PC-9 (cell line): ENCODE data around the gene TEAD3.

Experiments used
- EZH2 ChIP-seq: fragments of 200-600 bp; sonication (generic); IDR thresholded peaks from 2 replicates; pipeline ENCODE4 v1.8.0; 2017; ENCODE audit warnings: antibody characterized with exemption, low read depth
- TF ChIP-seq, protein P1 (sequence below): fragments of 200-600 bp; sonication (generic); conservative IDR thresholded peaks from 2 replicates; pipeline ENCODE4 v1.6.1; 2017; ENCODE audit warnings: mixed run types, antibody characterized with exemption, mild to moderate bottlenecking, moderate library complexity

DNA sequence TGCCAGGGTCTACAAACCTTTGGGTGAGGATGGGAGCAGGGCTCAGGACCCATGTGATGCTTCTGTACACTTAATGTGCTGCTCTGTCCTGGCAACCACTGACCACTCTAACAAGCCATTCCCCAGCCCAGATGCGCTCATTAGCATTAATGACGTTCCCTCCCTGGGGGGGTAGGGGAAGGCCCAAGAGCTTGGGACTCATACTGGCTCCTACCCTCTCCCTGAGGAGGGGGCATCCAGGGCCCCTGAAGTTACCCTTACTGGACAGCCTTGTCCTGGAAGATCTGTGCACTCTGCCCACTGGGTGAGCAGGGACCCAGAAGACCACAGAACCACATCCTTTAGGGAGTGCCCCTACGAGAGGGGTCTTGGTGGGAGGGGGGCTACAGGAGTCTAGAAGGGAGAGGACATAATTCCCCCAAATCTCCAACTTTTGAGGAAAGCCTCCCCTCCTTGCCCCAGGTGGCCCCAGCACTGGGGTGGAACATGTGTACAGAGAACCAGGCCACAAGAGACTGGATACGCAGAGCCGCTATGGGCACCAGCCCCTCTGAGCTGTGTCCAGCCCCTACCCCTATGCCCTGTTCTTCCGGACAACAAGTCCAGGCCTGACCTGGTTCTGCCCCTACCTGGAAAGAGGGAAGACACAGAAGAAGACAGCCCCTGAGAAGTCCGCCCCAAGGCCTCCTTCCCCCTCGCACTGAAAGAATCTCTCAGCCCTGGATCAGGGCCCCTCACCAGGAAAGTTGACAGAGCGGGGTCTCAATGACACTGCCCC, 1.4 kb downstream of the TEAD3 start:
- TF ChIP-seq, protein P1, sequence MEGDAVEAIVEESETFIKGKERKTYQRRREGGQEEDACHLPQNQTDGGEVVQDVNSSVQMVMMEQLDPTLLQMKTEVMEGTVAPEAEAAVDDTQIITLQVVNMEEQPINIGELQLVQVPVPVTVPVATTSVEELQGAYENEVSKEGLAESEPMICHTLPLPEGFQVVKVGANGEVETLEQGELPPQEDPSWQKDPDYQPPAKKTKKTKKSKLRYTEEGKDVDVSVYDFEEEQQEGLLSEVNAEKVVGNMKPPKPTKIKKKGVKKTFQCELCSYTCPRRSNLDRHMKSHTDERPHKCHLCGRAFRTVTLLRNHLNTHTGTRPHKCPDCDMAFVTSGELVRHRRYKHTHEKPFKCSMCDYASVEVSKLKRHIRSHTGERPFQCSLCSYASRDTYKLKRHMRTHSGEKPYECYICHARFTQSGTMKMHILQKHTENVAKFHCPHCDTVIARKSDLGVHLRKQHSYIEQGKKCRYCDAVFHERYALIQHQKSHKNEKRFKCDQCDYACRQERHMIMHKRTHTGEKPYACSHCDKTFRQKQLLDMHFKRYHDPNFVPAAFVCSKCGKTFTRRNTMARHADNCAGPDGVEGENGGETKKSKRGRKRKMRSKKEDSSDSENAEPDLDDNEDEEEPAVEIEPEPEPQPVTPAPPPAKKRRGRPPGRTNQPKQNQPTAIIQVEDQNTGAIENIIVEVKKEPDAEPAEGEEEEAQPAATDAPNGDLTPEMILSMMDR: no peak
- no peak for TF ChIP-seq EZH2
